GM23248 (cell line): Measurements from ENCODE around the gene ARHGAP5.

ENCODE experiments used
- EZH2 ChIP-seq: fragments of 200-600 bp; sonication (generic); IDR thresholded peaks from 2 replicates; pipeline ENCODE4 v1.6.1; 2018; ENCODE audit warnings: antibody characterized with exemption, mild to moderate bottlenecking; ENCODE audit not compliant: insufficient read depth, poor library complexity, severe bottlenecking
- EZH2phosphoT487 ChIP-seq: fragments of 200-600 bp; sonication (generic); IDR thresholded peaks from 2 replicates; pipeline ENCODE4 v1.6.1; 2018; ENCODE audit warnings: antibody characterized with exemption, moderate library complexity, mild to moderate bottlenecking, low read depth; ENCODE audit not compliant: insufficient read depth

- TF ChIP-seq EZH2 (no peak), EZH2phosphoT487 (no peak)
Observed at GRCh38 chr14:32076278-32077080, 625 bp upstream of the ARHGAP5 start.
